ENCODE measurements around the gene TTLL3.
"Not testable (repeated sequence)": the region's sequence is repeated elsewhere in the genome, so short reads cannot be mapped to it uniquely, and the experiment has no call there.

The TTLL3 gene

DNA sequence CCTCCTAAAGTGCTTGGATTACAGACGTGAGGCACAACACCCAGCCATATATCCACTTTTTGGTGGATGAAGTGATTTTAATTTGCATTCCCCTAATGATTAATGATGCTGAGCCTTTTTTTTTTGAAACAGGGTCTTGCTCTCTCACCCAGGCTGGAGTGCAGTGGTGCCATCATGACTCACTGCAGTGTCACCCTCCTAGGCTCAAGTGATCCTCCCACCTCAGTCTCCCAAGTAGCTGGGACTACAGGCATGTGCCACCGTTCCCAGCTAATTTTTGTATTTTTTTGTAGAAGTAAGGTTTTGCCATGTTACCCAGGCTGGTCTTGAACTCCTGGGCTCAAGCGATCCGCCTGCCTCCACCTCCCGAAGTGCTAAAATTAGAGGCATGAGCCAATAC is 62.0 kb downstream of the TTLL3 start:
- not testable (repeated sequence) for DNase-seq

DNA sequence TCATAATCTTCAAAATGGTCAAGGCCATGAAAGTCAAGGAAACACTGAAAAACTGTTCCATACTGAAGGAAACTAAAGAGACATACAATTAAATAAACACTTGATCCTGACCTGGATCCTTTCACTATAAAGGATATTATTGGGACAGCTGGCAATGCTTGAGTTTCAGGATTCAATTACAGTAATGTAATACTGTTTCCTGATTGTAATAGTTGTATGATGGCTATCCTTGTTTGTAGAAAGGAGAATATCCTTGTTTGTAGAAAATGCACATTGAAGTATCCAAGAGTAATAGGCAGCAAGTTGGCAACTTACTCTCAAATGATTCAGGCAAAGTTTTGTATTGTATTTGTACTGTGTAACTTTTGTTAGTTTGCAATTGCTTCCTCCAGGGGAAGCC is 65.4 kb downstream of the TTLL3 start:
- DNase-seq = no peak

DNA sequence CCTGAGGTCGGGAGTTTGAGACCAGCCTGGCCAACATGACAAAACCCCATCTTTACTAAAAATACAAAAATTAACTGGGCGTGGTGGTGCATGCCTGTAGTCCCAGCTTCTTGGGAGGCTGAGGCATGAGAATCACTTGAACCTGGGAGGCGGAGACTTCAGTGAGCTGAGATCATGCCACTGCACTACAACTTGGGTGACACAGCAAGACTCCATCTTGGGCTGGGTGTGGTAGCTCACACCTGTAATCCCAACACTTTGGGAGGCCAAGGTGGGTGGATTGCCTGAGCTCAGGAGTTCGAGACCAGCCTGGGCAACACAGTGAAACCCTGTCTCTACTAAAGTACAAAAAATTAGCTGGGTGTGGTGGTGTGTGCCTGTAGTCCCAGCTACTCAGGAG is 66.2 kb downstream of the TTLL3 start:
- DNase-seq = not testable (repeated sequence)

DNA sequence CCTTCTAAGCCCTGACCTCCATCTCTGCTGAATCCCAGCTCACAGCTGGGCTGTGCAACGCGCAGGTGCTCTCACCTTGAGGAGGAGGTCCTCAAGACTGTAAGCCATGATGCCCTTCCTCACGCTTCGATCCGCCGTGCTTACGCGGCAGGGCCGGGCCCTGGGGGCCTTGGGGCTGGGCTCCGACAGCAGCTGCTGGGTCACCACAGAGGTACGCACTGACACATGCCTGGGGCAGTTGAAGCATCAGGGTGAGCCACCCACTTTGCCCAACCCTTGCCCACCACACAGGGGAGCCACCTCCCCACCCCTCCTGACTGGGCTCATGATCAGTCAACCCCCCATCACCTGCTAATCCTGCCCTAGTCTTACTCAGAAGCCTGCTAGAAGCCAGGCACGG is 66.9 kb downstream of the TTLL3 start:
- DNase-seq = no peak

DNA sequence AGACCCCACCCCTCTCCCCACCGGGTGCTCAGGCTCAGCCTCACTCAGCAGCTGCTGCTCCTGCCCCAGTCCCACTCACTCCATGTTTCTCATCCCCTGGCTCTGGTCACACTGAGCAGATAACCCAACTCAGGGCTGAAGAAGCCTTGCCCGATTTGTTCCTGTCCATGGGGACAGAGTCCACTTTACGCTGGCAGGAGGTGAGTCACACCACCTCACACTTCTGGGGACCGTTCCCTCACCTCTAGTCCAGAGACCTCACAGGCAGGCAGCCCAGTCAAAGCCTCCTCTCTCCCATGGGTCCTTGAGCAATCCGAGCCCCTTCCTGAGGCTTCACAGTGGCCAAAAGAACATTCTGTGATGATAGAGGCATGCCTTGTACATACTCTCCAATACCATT is 68.6 kb downstream of the TTLL3 start:
- DNase-seq = no peak

DNA sequence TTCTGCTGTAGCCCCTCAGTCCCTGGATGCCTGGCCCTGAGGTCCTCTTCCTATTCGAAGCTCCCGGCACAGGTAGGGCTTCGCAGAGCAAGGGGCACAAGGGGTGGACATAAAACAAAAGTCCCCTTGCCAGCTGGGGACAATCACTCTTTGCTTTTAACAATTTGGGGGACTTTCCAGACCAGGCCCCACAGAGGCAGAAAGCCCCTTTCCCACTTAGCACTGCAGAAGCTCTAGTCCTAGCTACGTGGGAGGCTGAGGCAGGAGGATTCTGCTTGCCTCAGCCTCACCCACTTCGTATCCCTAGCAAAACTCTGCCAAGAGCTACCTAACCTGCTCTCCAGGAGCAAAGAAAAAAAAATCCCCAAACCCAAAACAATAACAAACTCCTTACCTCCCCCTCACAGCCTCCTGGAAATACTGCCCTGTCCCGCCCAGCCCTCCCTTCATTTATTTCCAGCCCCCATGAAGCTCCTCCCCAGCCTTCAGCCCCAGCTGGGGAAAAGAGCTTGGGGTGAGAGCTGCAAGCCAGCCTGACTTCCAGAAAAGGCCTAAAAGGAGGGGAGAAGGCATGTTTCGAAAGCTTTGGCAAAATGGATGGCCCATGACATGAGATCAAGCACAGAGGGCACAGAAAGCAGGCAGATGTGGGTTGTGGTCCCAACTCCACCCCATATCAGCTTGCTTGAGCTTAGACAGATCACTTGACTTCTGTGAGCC is 69.9 kb downstream of the TTLL3 start, which contains the start of gene CIDEC:
CIDEC (minus strand) TSS at position 424 of the 720 bp plus-strand sequence. CDS start 1,767 bp downstream, outside the sequence.
- no peak for DNase-seq

DNA sequence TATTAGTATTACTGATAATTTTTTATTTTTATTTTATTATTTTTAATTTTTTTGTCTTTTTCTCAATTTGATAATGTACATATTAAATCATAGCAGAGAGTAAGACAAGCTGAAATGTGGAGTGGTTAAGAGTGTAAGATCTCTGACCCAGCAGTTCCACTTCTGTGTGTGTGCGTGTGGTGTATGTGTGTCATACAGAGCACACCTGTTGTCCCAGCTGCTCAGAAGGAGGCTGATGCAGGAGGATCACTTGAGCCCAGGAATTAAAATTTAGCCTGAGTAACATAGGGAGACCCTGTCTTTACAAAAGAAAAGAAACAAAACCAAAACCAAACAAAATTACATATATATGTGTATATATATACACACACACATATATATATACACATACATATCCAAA is 71.4 kb downstream of the TTLL3 start:
- DNase-seq = no peak

DNA sequence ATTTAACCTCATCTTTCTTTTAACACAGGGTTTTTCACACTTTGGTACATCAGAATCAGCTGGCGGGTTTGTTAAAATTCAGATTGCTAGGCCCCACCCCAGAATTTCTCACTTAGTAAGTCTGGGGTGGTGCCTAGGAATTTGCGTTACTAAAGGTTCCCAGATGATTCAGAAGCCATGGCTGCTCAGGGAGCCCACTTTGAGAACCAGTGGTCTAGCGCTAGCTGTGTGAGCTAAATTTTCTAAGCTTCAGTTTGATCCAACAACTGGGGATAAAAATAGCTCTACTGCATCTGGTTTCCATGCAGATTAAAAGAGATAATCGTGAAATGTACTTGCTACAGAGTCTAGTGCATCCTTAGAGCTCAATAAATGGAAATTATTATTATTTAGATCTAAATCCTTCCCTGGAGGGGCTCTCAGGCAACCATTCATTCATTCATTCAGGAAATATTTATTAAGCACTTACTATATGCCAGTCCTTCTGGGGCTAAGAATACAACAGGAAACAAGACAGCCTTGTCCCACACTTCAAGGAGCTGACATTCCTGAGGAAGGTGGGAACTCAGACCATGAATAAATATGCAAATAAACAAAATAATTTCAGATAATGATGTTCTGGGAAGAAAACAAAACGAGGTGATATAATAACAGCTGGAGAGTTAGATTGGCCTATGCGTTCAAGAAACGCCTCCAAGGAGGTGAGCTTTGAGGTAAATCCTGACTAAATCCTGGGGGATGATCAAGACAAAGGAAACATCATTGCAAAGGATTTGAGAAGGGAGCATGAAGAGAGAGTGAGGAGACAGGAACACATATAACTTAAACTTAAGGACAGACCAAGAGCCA is 73.9 kb downstream of the TTLL3 start:
- no peak for DNase-seq

DNA sequence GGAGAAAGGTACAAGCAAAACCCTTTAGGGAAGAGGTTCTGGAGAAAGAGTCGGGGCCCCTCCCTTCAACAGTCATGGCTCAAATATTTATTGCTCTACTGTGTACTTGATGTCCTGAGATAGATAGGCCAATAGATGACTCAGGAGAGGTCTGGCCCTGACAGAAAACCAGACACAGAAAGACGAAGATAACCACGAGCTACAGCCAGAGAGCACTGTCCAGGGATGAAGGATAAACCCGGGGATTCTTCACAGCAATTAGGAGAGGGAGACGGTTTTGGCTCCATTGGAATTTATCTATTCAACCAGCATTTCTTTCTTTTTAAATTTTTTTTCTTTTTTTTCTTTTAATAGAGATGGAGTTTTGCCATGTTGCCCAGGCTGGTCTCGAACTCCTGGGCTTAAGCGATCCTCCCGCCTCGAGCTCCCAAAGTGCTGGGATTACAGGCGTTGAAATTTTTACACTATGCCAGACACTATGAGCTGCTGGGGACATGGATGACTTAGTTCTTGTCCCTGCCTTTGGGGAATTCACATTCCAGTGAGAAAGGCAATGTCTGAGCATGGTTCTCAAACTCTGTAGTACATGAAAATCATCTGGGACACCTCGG is 74.6 kb downstream of the TTLL3 start:
- DNase-seq = no peak

Data from activated T-cell treated with anti-CD3 and anti-CD28 coated beads, Interleukin-2, amount 50 U/mL, for 48 hours (primary cell).